MCF 10A (cell line): ENCODE data around the gene SNX25. TPM values are rescaled to one million over a fixed set of nuclear protein-coding genes. Genes with fewer than 3 reads are reported as not detected.

Source experiments
- BruUV-seq: library from RNA; stranded (reverse); fragments of 400-500 nt; replicated peaks from 2 replicates; lab custom pipeline; 2021; lab: Mats Ljungman, UMichigan
- CTCF ChIA-PET: fragments of 300-600 bp; sonication (Branson Sonifier 250); formaldehyde crosslinking; extraction: SDS; loops from one replicate; lab custom pipeline; 2021; ENCODE audit warnings: antibody characterized with exemption, inconsistent platforms; lab: Yijun Ruan, JAX
- POLR2A ChIA-PET: fragments of 300-600, 350-650 bp; sonication (Branson Sonifier 250); formaldehyde crosslinking; extraction: SDS; loops from one replicate; lab custom pipeline; 2020; ENCODE audit warnings: antibody characterized with exemption, inconsistent platforms; lab: Yijun Ruan, JAX
- DNase-seq: peaks from one replicate; pipeline ENCODE4 v3.0.0-alpha.2; 2018; ENCODE audit not compliant: unreplicated experiment
- H3K27ac Mint-ChIP-seq: one replicate; pipeline ENCODE4 v1.8.0; 2022; ENCODE audit warnings: mild to moderate bottlenecking, low read depth, mixed read lengths; ENCODE audit not compliant: unreplicated experiment
- H3K27me3 Mint-ChIP-seq: one replicate; pipeline ENCODE4 v1.8.0; 2022; ENCODE audit warnings: mixed read lengths; ENCODE audit not compliant: insufficient read depth, unreplicated experiment
- H3K36me3 Mint-ChIP-seq: one replicate; pipeline ENCODE4 v1.8.0; 2022; ENCODE audit warnings: mild to moderate bottlenecking, moderate library complexity, mixed read lengths; ENCODE audit not compliant: insufficient read depth, unreplicated experiment
- H3K4me1 Mint-ChIP-seq: one replicate; pipeline ENCODE4 v1.8.0; 2022; ENCODE audit warnings: mixed read lengths; ENCODE audit not compliant: insufficient read depth, unreplicated experiment
- H3K4me3 Mint-ChIP-seq: one replicate; pipeline ENCODE4 v1.8.0; 2022; ENCODE audit warnings: mild to moderate bottlenecking, moderate library complexity, mixed read lengths; ENCODE audit not compliant: unreplicated experiment
- H3K9me3 Mint-ChIP-seq: one replicate; pipeline ENCODE4 v1.8.0; 2022; ENCODE audit warnings: mixed read lengths; ENCODE audit not compliant: unreplicated experiment
- intact Hi-C: fragments of 100-400 bp; cut with micrococcal nuclease; formaldehyde crosslinking; loops from 2 replicates; pipeline ENCODE4 v1.14.1; 2022
- total RNA-seq: library from RNA; stranded (reverse); gene quantifications from 2 replicates; pipeline ENCODE4 v1.2.3, GENCODE V29; 2022
- TF ChIP-seq, protein P1 (sequence below): fragments of 200-600 bp; IDR thresholded peaks from one replicate; pipeline ENCODE4 v1.8.0; 2022; ENCODE audit warnings: antibody characterized with exemption, mild to moderate bottlenecking; ENCODE audit not compliant: unreplicated experiment

The SNX25 gene
- total RNA-seq, 1 experiment from 2014 or later: 10.5 TPM

DNA sequence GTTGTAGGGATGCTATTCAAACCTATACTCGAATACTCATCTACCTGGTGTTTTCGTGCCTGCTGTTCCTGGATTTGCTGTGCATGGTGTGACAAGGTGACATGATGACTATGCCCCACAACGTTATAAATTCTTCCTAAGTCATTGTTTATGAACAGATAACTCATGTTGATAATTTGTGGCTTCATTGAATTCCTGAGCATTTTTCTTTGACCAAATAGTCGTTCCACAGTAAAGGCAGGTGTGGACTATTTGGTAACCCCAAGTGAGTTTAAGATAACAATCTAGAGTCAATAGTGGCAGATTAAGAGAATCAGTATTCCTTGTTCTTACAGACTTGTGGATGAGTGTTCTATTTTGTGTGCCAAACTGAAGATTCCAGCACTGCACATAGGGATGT is 59.9 kb downstream of the SNX25 start:
- Mint-ChIP-seq H3K36me3 (no peaks in the 10 kb centered on the region), H3K27me3 (no peaks in the 10 kb centered on the region), H3K9me3 (no peaks in the 10 kb centered on the region), H3K4me1 (no peaks in the 10 kb centered on the region), H3K4me3 (no peak overlapping the region), H3K27ac (no peak overlapping the region)
- ChIA-PET POLR2A (interaction anchor here (1.7 kb wide), 1 partner anchor 10 kb away, joined by 7 read pairs; no protein-coding TSS in a partner anchor), CTCF (interaction anchor here (1.0 to 1.2 kb wide), 2 partner anchors 8 to 56 kb away, joined by 4 to 5 read pairs; no protein-coding TSS in a partner anchor)
- intact Hi-C loops: no loop called here
- TF ChIP-seq, protein P1, sequence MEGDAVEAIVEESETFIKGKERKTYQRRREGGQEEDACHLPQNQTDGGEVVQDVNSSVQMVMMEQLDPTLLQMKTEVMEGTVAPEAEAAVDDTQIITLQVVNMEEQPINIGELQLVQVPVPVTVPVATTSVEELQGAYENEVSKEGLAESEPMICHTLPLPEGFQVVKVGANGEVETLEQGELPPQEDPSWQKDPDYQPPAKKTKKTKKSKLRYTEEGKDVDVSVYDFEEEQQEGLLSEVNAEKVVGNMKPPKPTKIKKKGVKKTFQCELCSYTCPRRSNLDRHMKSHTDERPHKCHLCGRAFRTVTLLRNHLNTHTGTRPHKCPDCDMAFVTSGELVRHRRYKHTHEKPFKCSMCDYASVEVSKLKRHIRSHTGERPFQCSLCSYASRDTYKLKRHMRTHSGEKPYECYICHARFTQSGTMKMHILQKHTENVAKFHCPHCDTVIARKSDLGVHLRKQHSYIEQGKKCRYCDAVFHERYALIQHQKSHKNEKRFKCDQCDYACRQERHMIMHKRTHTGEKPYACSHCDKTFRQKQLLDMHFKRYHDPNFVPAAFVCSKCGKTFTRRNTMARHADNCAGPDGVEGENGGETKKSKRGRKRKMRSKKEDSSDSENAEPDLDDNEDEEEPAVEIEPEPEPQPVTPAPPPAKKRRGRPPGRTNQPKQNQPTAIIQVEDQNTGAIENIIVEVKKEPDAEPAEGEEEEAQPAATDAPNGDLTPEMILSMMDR: no peak
- DNase-seq: no peak
- BruUV-seq: no TSS peak

DNA sequence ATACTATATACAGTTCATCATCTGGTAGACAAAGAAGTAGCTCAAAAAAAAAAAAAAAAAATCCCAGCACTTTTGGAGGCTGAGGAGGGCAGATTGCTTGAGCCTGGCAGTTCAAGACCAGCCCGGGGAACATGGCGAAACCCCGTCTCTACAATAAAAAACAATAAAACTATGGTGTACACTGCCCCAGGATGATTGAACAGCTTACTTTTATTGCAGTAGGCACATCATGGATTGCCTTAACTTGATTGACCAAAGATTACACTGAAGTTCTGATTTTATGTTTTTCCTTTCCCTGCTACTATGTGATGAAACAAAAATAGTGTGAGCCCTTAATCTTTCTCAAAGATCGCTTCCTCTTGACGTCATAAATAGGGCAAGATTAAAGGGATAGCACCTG is 60.6 kb downstream of the SNX25 start:
- intact Hi-C loops: no loop called here
- Mint-ChIP-seq H3K27me3 (no peaks in the 10 kb centered on the region), H3K27ac (no peak overlapping the region), H3K9me3 (no peaks in the 10 kb centered on the region), H3K36me3 (no peaks in the 10 kb centered on the region), H3K4me1 (peaks cover under 1% of the 10 kb centered on the region), H3K4me3 (no peak overlapping the region)
- TF ChIP-seq, protein P1: no peak
- POLR2A ChIA-PET: interaction anchor here (1.7 kb wide), 1 partner anchor 11 kb away, joined by 7 read pairs; no protein-coding TSS in a partner anchor
- DNase-seq: no peak
- BruUV-seq: no TSS peak
- CTCF ChIA-PET: interaction anchor here (1.2 kb wide), 1 partner anchor 9 kb away, joined by 4 read pairs; no protein-coding TSS in a partner anchor

DNA sequence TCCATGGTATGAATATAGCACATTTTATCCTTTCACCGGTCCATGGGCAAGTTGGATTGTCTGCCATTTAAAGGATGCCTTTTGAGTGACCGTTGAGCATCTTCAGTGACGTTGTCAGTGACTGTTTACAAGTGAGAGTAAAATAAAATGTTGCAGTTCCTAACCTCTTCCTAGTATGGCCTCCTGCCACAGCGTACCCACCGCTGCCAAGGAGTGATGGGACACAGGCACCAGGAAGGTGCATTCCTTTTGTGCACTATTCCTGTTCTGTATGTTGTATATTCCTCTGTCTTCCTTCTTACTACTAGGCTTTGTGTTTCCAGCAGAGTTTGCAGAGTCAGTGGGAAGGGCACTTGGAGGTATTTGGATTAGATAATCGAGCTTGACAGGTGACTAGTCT is 61.5 kb downstream of the SNX25 start:
- no peak for DNase-seq
- Mint-ChIP-seq H3K27me3 (no peaks in the 10 kb centered on the region), H3K9me3 (no peaks in the 10 kb centered on the region), H3K4me3 (no peak overlapping the region), H3K4me1 (peaks cover 9% of the 10 kb centered on the region), H3K36me3 (no peaks in the 10 kb centered on the region), H3K27ac (no peak overlapping the region)
- ChIA-PET CTCF (no interaction called here), POLR2A (no interaction called here)
- TF ChIP-seq, protein P1: no peak
- intact Hi-C loops: no loop called here
- no TSS peak for BruUV-seq

DNA sequence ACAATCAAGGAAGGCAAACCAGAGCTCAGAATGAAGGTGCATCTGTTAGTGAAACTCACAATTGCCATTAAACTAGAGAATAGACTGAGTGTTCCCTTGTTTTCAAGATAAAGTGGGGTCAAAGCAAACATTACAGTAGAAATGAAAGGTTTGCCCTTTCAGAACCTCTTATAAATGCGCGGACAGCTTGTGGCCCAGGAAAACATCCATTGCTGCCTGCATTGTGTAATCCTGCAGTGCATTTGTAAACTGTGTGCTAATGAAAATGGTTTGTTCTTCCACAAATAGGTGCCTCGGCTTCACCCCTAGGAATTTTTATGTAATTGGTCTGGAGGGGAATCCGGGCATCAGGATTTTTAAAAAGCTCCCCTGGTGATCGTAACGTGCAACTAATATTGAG is 62.8 kb downstream of the SNX25 start:
- TF ChIP-seq, protein P1: no peak
- H3K27me3 Mint-ChIP-seq: no peaks in the 10 kb centered on the region
- H3K27ac Mint-ChIP-seq: no peak overlapping the region
- no peaks in the 10 kb centered on the region for H3K36me3 Mint-ChIP-seq
- no peak for DNase-seq
- intact Hi-C loops: no loop called here
- H3K4me1 Mint-ChIP-seq: peaks cover 13% of the 10 kb centered on the region
- H3K9me3 Mint-ChIP-seq: no peaks in the 10 kb centered on the region
- ChIA-PET POLR2A (interaction anchor here (0.9 kb wide), 1 partner anchor 13 kb away, joined by 6 read pairs; no protein-coding TSS in a partner anchor), CTCF (interaction anchor here (0.9 kb wide), 1 partner anchor 9 kb away, joined by 3 read pairs; no protein-coding TSS in a partner anchor)
- BruUV-seq: no TSS peak
- no peak overlapping the region for H3K4me3 Mint-ChIP-seq
